ENCODE measurements around the gene PRKAB1.

- TF ChIP-seq NFE2 (IDR thresholded peaks at IDR 0.05; ENCODE audit: low read depth) (no peak), POLR2A (conservative IDR thresholded peaks at IDR 0.05) (no peak), EP300 (IDR thresholded peaks at IDR 0.05; ENCODE audit: low read length) (no peak), RNF2 (IDR thresholded peaks at IDR 0.05) (no peak), CBX1 (IDR thresholded peaks at IDR 0.05; ENCODE audit: low read depth) (no peak), ZNF232 (CRISPR knock-in tag; IDR thresholded peaks at IDR 0.05) (no peak), HNRNPLL (IDR thresholded peaks at IDR 0.05; ENCODE audit: low read depth, low read length, poor library complexity, severe bottlenecking) (no peak), CHCHD3 (CRISPR knock-in tag; IDR thresholded peaks at IDR 0.05) (no peak), NR2C2 (CRISPR knock-in tag; IDR thresholded peaks at IDR 0.05) (no peak), NR2C2 (tag; IDR thresholded peaks at IDR 0.05) (no peak)
- TF ChIP-seq, protein P1, sequence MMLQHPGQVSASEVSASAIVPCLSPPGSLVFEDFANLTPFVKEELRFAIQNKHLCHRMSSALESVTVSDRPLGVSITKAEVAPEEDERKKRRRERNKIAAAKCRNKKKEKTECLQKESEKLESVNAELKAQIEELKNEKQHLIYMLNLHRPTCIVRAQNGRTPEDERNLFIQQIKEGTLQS (IDR thresholded peaks at IDR 0.05): no peak
- TF ChIP-seq, protein P1 (CRISPR knock-in tag; conservative IDR thresholded peaks at IDR 0.05): no peak
- TF ChIP-seq, protein P2, sequence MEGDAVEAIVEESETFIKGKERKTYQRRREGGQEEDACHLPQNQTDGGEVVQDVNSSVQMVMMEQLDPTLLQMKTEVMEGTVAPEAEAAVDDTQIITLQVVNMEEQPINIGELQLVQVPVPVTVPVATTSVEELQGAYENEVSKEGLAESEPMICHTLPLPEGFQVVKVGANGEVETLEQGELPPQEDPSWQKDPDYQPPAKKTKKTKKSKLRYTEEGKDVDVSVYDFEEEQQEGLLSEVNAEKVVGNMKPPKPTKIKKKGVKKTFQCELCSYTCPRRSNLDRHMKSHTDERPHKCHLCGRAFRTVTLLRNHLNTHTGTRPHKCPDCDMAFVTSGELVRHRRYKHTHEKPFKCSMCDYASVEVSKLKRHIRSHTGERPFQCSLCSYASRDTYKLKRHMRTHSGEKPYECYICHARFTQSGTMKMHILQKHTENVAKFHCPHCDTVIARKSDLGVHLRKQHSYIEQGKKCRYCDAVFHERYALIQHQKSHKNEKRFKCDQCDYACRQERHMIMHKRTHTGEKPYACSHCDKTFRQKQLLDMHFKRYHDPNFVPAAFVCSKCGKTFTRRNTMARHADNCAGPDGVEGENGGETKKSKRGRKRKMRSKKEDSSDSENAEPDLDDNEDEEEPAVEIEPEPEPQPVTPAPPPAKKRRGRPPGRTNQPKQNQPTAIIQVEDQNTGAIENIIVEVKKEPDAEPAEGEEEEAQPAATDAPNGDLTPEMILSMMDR (IDR thresholded peaks at IDR 0.05 in 2 of 3, conservative IDR thresholded peaks at IDR 0.05 in 1 of 3; ENCODE audit: insufficient read depth in 2 of 3, low read depth in 1 of 3, low read length in 3 of 3): no peak
- TF ChIP-seq, protein P3, sequence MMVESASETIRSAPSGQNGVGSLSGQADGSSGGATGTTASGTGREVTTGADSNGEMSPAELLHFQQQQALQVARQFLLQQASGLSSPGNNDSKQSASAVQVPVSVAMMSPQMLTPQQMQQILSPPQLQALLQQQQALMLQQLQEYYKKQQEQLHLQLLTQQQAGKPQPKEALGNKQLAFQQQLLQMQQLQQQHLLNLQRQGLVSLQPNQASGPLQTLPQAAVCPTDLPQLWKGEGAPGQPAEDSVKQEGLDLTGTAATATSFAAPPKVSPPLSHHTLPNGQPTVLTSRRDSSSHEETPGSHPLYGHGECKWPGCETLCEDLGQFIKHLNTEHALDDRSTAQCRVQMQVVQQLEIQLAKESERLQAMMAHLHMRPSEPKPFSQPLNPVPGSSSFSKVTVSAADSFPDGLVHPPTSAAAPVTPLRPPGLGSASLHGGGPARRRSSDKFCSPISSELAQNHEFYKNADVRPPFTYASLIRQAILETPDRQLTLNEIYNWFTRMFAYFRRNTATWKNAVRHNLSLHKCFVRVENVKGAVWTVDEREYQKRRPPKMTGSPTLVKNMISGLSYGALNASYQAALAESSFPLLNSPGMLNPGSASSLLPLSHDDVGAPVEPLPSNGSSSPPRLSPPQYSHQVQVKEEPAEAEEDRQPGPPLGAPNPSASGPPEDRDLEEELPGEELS (CRISPR knock-in tag; IDR thresholded peaks at IDR 0.05; ENCODE audit: borderline replicate concordance): no peak
- TF ChIP-seq, protein P4, sequence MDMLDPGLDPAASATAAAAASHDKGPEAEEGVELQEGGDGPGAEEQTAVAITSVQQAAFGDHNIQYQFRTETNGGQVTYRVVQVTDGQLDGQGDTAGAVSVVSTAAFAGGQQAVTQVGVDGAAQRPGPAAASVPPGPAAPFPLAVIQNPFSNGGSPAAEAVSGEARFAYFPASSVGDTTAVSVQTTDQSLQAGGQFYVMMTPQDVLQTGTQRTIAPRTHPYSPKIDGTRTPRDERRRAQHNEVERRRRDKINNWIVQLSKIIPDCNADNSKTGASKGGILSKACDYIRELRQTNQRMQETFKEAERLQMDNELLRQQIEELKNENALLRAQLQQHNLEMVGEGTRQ (CRISPR knock-in tag; IDR thresholded peaks at IDR 0.05): no peak
These were observed 32.1 kb downstream of the PRKAB1 start for GRCh38 chr12:119700078-119700477.

All from K562 (cell line).